ENCODE data around the gene DDX27. TPM values are rescaled to one million over a fixed set of nuclear protein-coding genes. Genes with fewer than 3 reads are reported as not detected.

Gene DDX27
- polyA plus RNA-seq, 1 of the 3 experiments (the other 2 are of a cell fraction): 51.9 TPM

- H2AFZ ChIP-seq (ENCODE audit: low read depth): no peak overlapping the region
- H3K9me2 ChIP-seq: no peaks in the 10 kb centered on the region
- H3F3A ChIP-seq (replicated peaks; ENCODE audit: insufficient read depth): no peaks in the 10 kb centered on the region
- no peak for DNase-seq
- WGBS (ENCODE audit: low lambda C conversion rate): 93% methylated on average over 2 of the region's 2 CpGs
- H3K4me3 ChIP-seq (ENCODE audit: low read depth in 2 of 2, low read length in 1 of 2): no peak overlapping the region
- ChIA-PET CTCF (no interaction called here), POLR2A (no interaction called here)
- no peak overlapping the region for H3K9ac ChIP-seq
- no peaks in the 10 kb centered on the region for H3K9me3 ChIP-seq
- no peak for TF ChIP-seq GABPA (IDR thresholded peaks at IDR 0.05; ENCODE audit: low read depth)
- no peak for TF ChIP-seq IRF3 (IDR thresholded peaks at IDR 0.05; ENCODE audit: low read depth, low read length)
- TF ChIP-seq RFX5 (IDR thresholded peaks at IDR 0.05; ENCODE audit: low read length): no peak
- TF ChIP-seq SMC3 (IDR thresholded peaks at IDR 0.05; ENCODE audit: low read depth, low read length): no peak
- no peak for TF ChIP-seq SIN3A (IDR thresholded peaks at IDR 0.05; ENCODE audit: borderline replicate concordance, low read depth, low read length)
- TF ChIP-seq RAD21 (IDR thresholded peaks at IDR 0.05; ENCODE audit: low read length): no peak
- no peak for TF ChIP-seq USF2 (IDR thresholded peaks at IDR 0.05; ENCODE audit: borderline replicate concordance, low read depth, low read length)
- no peak for TF ChIP-seq RCOR1 (IDR thresholded peaks at IDR 0.05; ENCODE audit: low read length)
- TF ChIP-seq MEF2A (IDR thresholded peaks at IDR 0.05; ENCODE audit: borderline replicate concordance, low read depth): no peak
- TF ChIP-seq EZH2phosphoT487 (IDR thresholded peaks at IDR 0.05; ENCODE audit: borderline replicate concordance, low read depth): no peak
- TF ChIP-seq USF1 (IDR thresholded peaks at IDR 0.05; ENCODE audit: borderline replicate concordance, low read depth): no peak
- TF ChIP-seq CHD2 (IDR thresholded peaks at IDR 0.05; ENCODE audit: low read length, partially characterized antibody): no peak
- no peak for TF ChIP-seq CTCF (IDR thresholded peaks at IDR 0.05)
- no peak for TF ChIP-seq POLR2AphosphoS5 (IDR thresholded peaks at IDR 0.05; ENCODE audit: low read depth, low read length)
- TF ChIP-seq JUND (IDR thresholded peaks at IDR 0.05): no peak
- TF ChIP-seq NRF1 (IDR thresholded peaks at IDR 0.05; ENCODE audit: low read depth, low read length): no peak
- no peak for TF ChIP-seq FOSL2 (IDR thresholded peaks at IDR 0.05; ENCODE audit: borderline replicate concordance, low read depth)
- TF ChIP-seq RXRA (IDR thresholded peaks at IDR 0.05; ENCODE audit: borderline replicate concordance, low read depth): no peak
- TF ChIP-seq ELF1 (IDR thresholded peaks at IDR 0.05): no peak
- H3K36me3 ChIP-seq (replicated peaks in 1 of 2; ENCODE audit: control insufficient read depth in 1 of 2, insufficient read depth in 2 of 2, low read length in 1 of 2): peaks cover 15 to 35% of the 10 kb centered on the region in 2 experiments
- H3K4me2 ChIP-seq: no peak overlapping the region
- H3K27me3 ChIP-seq (ENCODE audit: insufficient read depth): no peaks in the 10 kb centered on the region
- H3K4me1 ChIP-seq (ENCODE audit: control insufficient read depth in 1 of 2, insufficient read depth in 2 of 2, low read depth in 1 of 2, low read length in 1 of 2): peaks cover 0 to 10% of the 10 kb centered on the region in 2 experiments; a peak in 1 of 4 replicates
- peaks cover 99% of the 10 kb centered on the region for H3K79me2 ChIP-seq (ENCODE audit: insufficient read depth)
- H3K27ac ChIP-seq (ENCODE audit: low read depth in 2 of 2, low read length in 1 of 2): no peak overlapping the region
- H4K20me1 ChIP-seq (ENCODE audit: insufficient read depth): peaks cover 66% of the 10 kb centered on the region
These were observed 48.5 kb upstream of the DDX27 start for GRCh38 chr20:49170714-49171113.
